Stimulated activated CD8-positive, alpha-beta memory T cell treated with anti-CD3 and anti-CD28 coated beads, Interleukin-2, amount 100 ng/mL, for 48 hours (primary cell): Measurements from ENCODE around the gene PRDM9.
"Not testable (repeated sequence)": the region's sequence is repeated elsewhere in the genome, so short reads cannot be mapped to it uniquely, and the experiment has no call there.

ENCODE experiments used
- DNase-seq, 2 donors: peaks; one replicate each; pipeline ENCODE4 v3.0.0-alpha.2; 2020; ENCODE audit warnings: low read depth in 2 of 2

The PRDM9 gene

DNA sequence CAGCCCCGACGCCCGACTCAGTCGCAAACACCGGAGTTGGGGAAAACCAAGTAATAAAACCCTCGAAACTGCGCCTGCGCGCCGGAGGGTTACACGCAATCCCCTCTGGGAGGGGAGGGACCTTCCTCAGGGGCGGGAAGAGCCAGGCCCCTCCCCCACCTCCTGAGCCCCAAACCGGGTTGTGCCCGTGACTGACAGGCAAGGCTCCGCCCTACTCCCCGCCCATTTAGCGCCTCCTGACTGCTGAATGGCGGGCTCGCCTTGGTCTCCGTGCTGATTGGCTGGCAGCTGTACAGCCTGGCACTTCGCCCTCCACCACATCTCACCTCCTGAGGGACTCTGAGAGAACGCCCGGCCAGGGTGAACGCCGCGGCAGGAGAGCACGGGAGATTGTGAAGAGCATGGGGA lies at the start of gene PRDM9:
PRDM9 (plus strand) TSS at position 332 of the 408 bp plus-strand sequence. CDS start 1,425 bp downstream, outside the sequence.
- DNase-seq, result peak in 1 of 2 donors; percentile 1

DNA sequence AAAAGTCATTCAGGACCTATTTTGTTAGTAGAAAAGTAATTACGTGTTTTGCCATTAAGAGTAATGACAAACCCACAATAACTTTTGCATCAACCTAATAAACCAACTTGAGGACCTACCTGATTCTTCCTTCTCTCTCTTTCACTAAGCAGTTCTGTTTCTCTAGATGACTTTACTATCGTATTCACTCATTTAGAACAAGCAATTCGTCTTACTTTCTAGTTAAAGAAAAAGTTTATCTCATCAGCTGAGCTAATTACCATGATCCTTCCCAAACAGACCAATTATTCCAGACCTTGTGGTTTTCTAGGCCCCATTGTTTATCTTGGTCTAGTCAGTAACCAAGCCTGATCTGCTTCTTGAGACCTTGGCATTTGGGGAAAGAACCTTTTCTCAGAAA lies 49.6 kb upstream of the PRDM9 start:
- DNase-seq, result no peak

DNA sequence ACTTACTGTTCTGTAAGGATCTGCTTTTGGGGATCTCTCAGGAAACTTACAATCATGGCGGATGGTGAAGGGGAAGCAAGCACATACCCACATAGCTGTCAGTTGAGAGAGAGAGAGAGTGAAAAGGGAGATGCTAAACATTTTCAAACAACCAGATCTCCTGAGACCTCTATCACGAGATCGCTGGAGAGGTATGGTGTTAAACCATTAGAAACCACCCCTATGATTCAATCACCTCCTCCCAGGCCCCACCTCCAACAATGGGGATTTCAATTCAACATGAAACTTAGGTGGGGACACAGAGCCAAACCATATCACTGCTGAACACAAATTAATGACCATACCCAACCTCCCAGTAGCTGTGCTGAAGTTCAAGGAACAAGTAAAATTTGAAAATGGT lies 48.2 kb upstream of the PRDM9 start:
- DNase-seq, result no peak

DNA sequence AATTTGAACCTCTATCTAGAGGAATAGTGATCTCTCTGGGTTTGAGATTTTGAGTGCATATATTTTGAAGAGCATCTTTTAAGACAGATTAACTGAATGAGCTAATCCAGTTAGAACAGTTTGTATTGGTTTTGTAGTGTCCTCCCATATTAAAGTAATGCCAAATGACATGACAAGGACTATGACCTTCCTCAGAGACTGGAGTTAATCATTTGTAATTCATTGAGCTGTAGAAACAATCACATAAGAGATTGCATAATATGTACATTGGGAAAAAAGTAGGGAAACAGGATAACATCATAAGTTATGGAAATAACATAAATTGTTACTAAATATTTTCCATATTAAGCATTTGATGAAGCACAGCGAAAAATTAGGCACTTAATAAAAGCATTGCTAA lies 45.8 kb upstream of the PRDM9 start:
- no peak for DNase-seq

DNA sequence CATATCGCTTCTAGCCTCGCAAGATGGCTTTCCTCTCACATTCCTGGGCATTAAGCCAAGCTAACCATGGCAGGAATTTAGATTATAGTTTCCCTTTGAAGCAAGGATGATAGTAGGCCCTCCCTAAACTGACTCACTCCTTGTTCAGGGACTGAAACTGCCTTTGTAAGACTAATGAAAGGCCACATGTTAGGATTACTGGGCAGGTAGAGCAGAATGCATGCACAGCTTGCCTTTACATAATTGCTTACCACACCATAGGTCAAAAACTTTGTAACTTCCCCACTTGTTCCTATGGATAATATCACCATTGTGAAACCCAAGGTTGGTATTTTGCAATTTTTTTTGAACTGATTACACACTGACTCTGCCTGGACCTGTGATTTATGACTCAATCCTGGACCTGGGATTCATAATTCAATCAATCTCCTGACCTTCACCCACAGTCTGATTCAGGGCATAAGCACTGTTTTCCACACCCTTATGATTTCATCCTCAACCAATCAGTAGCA lies 41.0 kb upstream of the PRDM9 start:
- DNase-seq, result no peak

DNA sequence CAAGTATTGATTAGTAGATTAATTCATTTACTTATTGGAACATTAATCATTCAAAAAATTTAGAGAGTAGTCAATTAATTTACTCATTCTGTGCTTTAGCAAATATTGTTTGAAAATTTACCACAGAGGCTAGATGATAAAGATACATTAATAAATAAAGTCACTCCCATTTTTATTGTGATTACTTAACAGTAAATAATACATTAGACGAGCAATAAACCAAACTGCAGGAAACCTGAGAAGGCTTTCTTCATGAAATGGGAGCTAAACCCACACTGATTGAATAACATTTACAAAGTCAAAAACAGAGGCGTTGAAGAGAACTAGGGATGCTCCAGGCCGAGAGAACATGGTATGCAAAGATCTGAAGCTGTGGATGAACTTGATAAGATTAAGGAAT lies 38.8 kb upstream of the PRDM9 start:
- no peak for DNase-seq

DNA sequence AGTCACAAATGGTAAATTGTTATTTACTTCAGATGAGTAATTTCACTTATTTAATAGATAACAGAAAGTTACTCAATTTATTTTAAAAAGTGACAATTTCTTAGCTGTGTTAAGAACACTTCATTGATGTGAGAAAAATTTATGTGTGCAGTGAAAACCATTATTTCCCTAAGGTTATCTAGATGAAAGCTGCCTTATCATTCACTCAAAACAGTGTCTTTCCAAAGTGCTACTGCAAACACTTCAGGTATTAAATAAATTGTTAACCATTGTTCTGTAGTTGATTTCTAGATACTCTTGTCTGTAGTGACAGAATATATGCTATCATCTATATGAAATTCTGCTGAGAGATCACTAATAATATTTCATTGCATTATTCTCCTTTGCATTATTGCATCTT lies 33.5 kb upstream of the PRDM9 start:
- no peak for DNase-seq

DNA sequence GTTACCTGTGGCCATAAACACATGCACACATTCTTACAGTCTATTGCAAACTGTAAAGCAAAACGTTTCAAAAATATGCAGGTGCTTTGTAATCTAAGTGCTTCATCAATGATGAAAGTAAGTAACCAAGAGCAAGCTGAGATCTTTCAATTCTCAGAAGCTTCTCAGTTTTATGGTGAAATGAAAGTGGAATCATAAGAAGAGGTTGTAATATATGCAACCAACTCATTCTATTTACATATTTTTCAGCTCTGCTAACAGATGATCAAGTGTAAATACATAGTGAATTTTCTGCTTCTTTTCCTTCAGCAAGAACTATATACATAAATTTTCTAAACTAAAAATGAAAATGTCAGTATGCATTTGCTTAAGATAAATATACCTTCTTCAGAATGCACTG lies 33.1 kb upstream of the PRDM9 start:
- DNase-seq, result no peak

DNA sequence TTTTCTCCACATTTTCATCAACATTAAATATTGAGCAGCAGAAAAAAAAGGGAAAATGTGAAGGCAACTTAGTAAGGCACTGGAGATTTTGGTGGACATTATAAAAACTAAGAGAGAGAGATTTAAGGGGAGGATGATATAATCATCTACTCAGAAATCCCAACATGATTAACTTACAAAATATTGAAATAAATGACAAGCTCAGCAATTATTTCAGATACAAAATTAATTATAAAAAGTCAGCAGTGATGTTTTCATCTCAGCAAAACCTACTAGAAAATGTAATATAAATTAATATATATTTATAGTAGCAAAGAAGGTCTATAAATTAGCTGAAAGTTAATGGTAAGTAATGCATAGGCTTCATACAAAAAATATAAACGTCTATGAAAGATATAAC lies 30.8 kb upstream of the PRDM9 start:
- no peak for DNase-seq

DNA sequence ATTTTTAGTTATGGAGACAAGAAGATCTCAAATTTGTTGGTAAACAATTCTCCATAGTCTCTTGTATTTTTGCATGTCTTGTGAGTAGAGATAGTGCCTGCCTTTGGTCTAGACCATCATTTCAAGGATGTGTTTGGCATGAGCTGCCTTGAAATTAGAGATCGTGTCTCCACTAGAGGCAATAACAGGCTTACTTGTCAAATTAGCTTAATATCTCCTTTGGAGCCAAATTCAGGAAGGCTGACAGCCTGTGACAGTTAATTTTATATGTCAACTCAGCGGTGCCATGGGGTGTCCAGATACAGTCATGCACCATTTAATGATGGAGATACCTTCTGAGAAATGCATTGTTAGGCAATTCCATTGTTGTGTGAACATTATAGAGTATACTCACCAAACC lies 24.8 kb upstream of the PRDM9 start:
- no peak for DNase-seq

DNA sequence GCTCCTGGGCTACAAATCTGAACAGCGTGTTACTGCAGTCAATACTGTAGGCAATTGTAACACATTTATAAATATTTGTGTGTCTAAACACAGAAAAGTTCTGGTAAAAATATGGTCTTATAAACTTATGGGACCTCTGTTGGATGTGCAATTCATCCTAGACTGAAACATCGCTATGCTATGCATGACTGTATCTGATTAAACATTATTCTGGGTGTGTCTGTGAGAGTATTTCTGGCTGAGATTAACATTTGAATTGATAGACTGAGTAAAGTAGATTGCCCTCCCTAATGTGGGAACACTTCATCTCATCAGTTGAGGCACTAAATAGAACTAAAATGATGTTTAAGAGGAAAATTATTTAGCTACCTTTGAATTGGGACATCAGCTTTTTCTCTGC lies 24.3 kb upstream of the PRDM9 start:
- no peak for DNase-seq

DNA sequence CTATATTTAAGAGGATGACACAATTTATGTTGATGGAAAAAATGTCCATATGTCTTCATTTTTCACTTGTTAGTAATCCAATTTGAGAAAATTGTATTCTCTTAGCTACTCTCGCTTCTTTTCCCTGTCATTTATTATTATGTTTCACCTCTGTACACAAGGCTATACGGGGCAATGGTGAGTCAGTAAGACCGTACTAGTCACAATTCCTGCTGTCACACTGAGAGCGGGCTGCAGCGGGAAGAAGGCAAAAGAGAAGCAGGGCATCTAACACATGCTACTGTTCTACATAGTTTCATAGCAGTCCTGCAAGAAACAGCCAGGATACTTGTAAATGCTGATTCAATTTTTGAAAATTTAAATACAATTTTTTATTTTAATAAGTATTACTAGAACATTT lies 23.3 kb upstream of the PRDM9 start:
- no peak for DNase-seq

DNA sequence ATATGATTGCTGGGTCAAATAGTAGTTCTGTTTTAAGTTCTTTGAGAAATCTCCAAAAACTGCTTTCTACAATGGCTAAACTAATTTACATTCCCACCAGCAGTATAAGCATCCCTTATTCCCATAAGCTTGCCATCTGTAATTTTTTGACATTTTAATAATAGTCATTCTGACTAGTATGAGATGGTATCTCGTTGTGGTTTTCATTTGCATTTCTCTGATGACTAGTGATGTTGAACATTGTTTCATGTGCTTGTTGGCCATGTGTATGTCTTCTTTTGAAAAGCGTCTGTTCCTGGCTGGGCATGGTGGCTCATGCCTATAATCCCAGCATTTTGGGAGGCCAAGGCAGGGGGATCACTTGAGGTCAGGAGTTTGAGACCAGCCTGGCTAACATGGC lies 21.2 kb upstream of the PRDM9 start:
- not testable (repeated sequence) for DNase-seq

DNA sequence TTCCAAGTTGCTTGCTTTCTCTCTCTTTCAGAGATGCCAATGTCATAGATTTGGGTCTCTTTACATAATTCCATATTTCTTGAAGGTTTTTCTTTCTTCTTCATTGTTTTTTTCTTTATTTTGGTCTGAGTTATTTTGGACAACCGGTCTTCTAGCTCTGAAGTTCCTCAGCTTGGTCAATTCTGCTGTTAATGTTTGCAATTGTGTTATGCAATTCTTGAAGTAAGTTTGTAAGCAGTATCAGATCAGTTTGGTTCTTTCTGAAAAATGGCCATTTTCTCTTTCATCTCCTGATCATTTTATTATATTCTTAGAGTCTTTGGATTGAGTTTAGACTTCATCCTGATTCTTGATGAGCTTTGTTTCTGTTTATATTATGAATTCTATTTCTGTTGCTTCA lies 16.4 kb upstream of the PRDM9 start:
- no peak for DNase-seq

DNA sequence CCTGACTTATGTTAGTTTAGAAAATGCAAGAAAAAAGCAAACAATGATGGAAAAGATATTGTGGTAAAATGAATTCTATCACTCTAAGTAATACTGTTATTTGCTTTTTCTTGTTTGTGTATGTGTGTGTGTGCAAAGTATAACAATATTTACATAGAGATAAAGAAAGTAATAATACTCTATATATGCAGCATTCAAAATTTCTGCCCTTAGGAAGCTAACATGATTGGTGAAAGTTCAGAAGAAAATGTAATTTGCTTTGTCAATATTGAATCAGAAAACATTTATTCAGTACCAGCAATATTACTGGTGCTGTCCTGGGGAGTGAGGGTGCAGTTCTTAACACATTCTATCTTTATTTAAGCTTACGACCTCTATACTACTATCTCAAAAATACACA lies 12.9 kb upstream of the PRDM9 start:
- DNase-seq, result no peak

DNA sequence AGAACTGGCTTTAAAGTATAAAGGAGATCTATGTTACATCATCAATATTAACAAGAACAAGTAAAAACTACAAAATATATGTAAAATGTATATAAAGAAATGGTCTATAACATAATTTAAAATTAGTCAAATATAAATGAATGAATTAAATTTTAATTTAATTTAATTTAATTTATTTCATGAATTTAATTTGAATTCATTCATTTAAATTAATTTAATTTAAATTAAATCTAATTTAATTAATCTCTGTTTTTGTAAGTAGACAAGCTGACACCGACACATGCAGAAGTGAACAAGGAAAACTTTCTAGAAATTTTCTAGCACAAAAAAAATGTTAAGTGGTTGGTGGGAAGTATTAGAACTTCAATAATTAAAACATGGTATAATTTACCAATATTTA lies 10.8 kb upstream of the PRDM9 start:
- no peak for DNase-seq

DNA sequence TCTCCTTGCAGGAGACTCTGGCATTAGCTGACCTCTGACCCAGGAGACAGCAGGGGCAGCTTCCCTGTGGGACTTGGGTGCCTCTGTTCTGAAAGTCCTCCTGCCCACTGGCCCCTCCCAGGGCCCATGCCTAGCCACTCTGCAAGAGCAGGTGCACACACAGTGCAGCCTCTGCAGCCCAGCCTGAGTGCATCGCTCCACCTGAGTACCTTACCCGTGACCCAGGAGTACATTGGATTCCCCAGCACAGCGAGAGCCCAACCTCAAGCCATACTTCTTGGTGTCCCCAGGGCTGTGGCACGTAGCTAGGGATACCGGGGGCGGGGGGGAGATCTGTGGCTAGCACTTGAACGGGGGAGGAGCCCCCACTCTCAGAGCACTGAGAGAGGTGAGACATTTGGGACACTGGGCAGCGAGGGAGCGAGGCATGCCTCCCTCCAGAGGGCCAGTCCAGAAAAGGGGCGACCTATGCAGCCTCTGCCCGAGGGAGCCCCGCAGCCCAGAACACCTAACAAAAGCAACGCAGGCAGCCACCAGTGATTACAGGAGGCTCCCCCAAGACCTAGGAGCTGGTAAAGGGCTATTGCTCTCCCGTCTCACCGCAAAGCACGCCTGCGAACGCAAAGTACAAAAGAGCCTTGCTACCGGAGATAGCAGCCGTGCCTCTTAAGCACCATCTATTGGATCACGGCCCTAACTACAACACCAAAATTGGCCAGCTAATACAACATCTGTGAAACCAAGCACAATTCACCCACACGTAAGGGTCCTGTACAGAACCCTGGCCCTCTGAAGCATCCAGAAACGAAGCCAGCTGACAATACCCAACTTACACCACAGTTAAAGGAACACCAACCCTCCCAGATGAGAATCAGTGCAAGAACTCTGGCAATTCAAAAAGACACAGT lies 826 bp upstream of the PRDM9 start:
- DNase-seq, result no peak

DNA sequence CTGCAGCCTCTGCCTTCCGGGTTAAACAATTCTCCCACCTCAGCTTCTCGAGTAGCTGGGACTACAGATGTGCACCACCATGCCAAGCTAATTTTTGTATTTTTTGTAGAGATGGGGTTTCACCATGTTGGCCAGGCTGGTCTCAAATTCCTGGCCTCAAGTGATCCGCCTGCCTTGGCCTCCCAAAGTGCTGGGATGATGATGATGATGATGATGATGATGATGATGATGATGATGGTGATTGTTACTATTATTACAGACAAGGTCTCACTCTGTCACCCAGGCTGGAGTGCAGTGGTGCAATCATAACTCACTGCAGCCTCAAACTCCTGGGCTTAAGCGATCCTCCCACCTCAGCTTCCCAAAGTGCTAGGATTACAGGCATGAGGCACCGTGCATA lies 3.0 kb downstream of the PRDM9 start:
- DNase-seq, result not testable (repeated sequence)

DNA sequence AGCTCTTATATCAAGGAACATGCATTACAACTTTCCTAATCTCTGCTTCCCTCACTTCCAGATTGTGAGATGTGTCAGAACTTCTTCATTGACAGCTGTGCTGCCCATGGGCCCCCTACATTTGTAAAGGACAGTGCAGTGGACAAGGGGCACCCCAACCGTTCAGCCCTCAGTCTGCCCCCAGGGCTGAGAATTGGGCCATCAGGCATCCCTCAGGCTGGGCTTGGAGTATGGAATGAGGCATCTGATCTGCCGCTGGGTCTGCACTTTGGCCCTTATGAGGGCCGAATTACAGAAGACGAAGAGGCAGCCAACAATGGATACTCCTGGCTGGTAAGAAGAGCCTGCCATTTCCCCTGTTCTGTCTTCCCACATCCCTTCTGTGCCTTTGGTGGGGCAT lies 15.1 kb downstream of the PRDM9 start:
- DNase-seq, result no peak

DNA sequence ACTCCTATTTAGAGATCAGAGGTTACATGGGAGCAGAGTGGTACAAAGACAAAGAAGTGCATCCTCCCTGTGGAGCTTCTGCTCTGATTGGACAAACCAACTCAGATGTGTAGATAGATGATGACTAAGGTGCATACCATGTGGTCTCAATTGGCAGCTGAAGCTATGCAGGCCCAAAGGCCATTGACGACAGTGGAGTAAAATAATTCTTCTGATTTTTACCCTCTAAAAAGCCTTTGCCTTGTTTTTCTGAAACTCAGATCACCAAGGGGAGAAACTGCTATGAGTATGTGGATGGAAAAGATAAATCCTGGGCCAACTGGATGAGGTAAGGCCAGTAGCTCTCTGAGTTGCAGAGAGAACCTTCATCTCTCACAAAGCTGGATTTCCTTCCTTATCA lies 15.6 kb downstream of the PRDM9 start:
- DNase-seq, result no peak

DNA sequence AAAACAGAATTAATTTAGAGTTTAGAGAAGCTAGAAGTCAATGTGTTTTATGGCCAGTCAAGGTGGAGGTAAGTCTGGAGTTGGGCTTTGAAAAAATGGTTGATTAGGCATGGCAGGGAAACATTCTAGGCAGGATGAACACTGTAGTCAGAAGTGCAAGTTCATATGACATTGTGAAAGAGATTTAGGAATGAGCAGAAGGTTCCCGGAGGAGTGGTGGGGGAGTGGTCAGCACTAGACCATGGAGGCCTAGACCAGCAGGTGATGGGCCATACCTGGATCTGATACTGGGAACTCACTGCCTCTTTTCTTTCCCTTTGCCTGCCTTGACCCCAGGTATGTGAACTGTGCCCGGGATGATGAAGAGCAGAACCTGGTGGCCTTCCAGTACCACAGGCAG lies 16.6 kb downstream of the PRDM9 start:
- DNase-seq, result no peak

DNA sequence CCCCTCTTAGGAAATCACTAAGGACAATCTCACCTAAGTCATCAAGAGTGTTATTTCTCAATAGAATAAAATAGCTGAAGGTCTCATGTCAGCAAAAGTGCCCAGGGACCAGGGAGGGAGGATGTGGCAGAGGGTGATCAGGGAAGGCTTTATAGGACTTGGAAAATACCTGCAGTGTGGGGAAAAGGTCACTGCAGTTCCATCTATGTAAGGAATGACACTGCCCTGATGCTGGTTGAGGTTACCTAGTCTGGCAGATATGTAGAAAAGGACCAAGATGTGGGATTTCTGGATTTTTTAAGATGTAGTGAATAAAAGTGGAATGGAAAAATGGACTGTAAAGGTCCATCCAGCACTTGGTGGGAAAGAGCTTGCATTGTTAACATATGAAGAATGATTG lies 18.3 kb downstream of the PRDM9 start:
- DNase-seq, result no peak

DNA sequence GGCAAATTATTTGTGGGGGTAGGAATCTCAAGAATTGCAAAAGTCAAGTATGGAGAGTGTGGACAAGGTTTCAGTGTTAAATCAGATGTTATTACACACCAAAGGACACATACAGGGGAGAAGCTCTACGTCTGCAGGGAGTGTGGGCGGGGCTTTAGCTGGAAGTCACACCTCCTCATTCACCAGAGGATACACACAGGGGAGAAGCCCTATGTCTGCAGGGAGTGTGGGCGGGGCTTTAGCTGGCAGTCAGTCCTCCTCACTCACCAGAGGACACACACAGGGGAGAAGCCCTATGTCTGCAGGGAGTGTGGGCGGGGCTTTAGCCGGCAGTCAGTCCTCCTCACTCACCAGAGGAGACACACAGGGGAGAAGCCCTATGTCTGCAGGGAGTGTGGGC lies 19.2 kb downstream of the PRDM9 start:
- DNase-seq, result not testable (repeated sequence)
